ENCODE results near the gene ARHGEF33.

Gene ARHGEF33

GRCh38 chr2:39017334-39017733 is 127.7 kb downstream of the ARHGEF33 start:
- no peak for DNase-seq (ENCODE audit: low read depth)

DNA sequence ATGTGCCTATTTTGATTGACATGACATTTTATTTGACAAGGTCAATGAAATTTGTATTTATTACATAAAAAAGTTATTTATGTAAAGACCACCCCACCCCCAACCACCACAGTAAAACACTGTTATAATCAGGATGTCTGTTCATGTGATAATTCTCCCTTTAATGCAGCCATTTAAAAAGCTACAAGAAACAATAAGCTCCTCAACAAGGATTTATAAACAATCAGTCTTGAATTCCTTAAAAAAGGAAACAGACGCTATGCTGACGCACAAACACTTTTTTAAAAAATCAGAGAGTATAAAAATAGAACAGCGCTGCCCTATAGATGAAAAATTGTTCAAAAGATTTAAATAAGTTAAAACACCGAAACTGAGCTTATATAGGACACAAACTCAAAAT is 129.0 kb downstream of the ARHGEF33 start:
- DNase-seq (ENCODE audit: low read depth): no peak

DNA sequence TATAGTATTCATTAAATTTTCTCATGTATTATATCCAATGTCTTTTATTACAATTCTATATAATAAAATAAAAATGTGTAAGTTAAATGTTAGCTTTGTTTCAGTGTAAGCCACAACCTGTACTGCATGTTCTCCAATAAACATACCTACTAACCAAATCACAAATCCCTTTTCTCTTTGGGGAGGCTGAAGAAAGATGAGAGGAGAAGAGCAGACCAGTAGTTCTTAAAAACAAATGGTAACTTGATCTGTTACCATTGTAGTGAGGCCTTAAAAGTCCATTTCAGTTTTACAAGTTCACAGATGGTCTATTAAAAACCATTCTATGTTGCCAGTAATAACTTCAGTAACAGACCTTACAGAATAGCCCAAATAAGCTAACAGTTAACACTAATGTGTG is 130.7 kb downstream of the ARHGEF33 start:
- DNase-seq (ENCODE audit: low read depth): no peak

- no peak for DNase-seq (ENCODE audit: low read depth)
Observed at GRCh38 chr2:39022642-39023235, 133.1 kb downstream of the ARHGEF33 start.

DNA sequence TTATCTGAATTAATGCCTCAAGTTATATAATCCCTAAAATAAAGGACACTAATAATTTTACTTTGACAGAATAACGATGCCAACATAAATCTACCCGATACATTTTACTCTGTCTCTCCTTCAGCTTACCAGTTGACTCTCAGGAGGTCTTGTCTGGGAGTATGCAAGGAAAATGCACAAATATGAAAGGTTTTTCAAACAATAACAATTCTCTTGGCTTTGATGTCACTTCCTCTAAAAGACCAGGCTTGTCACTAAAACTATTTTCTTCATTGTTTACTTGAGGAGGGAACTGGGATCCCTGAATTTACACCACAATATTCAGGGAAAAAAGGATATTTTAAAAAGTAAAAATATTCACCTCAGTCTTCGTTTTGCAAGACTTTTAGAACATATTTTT is 134.0 kb downstream of the ARHGEF33 start:
- no peak for DNase-seq (ENCODE audit: low read depth)

- peak; percentile 3 for DNase-seq (ENCODE audit: low read depth)
Observed at GRCh38 chr2:39024833-39025232, 135.2 kb downstream of the ARHGEF33 start.
